ENCODE data around the gene CATSPER4. TPM values are rescaled to one million over a fixed set of nuclear protein-coding genes. Genes with fewer than 3 reads are reported as not detected.

Gene CATSPER4
- total and polyA plus RNA-seq, 2 of the 13 experiments (the other 11 are each of a cell fraction or from before 2014, with no cell fraction given): not detected

DNA sequence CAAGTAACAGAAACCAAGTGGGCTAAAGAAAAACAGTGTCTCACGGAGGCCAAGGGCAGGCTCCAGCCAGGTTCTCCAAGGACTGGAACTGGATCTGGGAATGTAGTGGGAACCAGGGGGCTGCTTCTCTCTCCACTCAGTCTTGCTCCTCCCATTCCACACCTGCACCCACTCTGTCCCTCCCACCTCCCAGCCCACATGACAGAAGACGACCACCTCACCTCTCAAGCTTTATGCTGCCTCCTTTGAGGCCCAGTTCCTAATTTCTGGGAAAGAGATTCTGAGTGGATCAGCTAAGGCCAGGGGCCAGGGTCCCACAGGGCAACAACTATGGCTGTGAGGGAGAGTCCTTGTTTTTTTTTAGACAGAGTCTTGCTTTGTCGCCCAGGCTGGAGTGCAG, 24.8 kb downstream of the CATSPER4 start (continued):
- no peak for TF ChIP-seq ZNF569 (CRISPR knock-in tag; IDR thresholded peaks at IDR 0.05; ENCODE audit: borderline replicate concordance)
- TF ChIP-seq AHDC1 (CRISPR knock-in tag; IDR thresholded peaks at IDR 0.05; ENCODE audit: borderline replicate concordance): no peak
- TF ChIP-seq, protein P1, sequence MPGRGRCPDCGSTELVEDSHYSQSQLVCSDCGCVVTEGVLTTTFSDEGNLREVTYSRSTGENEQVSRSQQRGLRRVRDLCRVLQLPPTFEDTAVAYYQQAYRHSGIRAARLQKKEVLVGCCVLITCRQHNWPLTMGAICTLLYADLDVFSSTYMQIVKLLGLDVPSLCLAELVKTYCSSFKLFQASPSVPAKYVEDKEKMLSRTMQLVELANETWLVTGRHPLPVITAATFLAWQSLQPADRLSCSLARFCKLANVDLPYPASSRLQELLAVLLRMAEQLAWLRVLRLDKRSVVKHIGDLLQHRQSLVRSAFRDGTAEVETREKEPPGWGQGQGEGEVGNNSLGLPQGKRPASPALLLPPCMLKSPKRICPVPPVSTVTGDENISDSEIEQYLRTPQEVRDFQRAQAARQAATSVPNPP (CRISPR knock-in tag; IDR thresholded peaks at IDR 0.05): no peak

GRCh38 chr1:26218906-26219494, 28.6 kb downstream of the CATSPER4 start:
- DNase-seq (ENCODE audit: low spot score): no peak
- Histone ChIP-seq H2AFZ (ENCODE audit: low read length) (no peak overlapping the region), H3K79me2 (ENCODE audit: insufficient read depth, low read length) (no peaks in the 10 kb centered on the region), H3K36me3 (replicated peaks in 1 of 2; ENCODE audit: control insufficient read depth in 1 of 2, insufficient read depth in 2 of 2, low read length in 2 of 2) (no peaks in the 10 kb centered on the region), H3K4me2 (ENCODE audit: low read depth, low read length) (no peak overlapping the region), H3K27ac (ENCODE audit: extremely low read length, insufficient read depth, low read length) (no peak overlapping the region), H3K9me3 (ENCODE audit: low read length) (no peaks in the 10 kb centered on the region), H3K27me3 (ENCODE audit: control insufficient read depth in 1 of 2, insufficient read depth in 2 of 2, low read length in 2 of 2) (peaks cover 0 to 6% of the 10 kb centered on the region in 2 experiments; a peak in 3 of 5 replicates), H3K4me1 (ENCODE audit: insufficient read depth, low read length) (peaks cover 11% of the 10 kb centered on the region), H3K9ac (ENCODE audit: insufficient read depth, low read depth, low read length) (no peak overlapping the region), H3K4me3 (replicated peaks in 1 of 3; ENCODE audit: insufficient read depth in 1 of 3, low read depth in 2 of 3, low read length in 3 of 3) (no peak overlapping the region), H4K20me1 (ENCODE audit: insufficient read depth, low read length) (no peaks in the 10 kb centered on the region)
- in situ Hi-C loops (cut with HindIII; ENCODE audit: extremely low pct_ligation_motif_present, low pct_unique_long_range_greater_than_20kb) (no loop called here), intact Hi-C loops (cut with micrococcal nuclease; ENCODE audit: unreplicated experiment) (no loop called here)
- no peak for FAIRE-seq
- ChIA-PET POLR2A (no interaction called here), CTCF (ENCODE audit: low intra/inter-chr PET ratio, low total read pairs) (no interaction called here)
- no peak for ATAC-seq
- 66% methylated on average over 5 of the region's 11 CpGs for WGBS (ENCODE audit: low lambda C conversion rate)
- BruUV-seq (replicated peaks): no TSS peak
- TF ChIP-seq, protein P1 (CRISPR knock-in tag; IDR thresholded peaks at IDR 0.05): no peak
- TF ChIP-seq KDM4B (CRISPR knock-in tag; IDR thresholded peaks at IDR 0.05) (no peak), ZNF781 (CRISPR knock-in tag; IDR thresholded peaks at IDR 0.05; ENCODE audit: borderline replicate concordance, not compliant biosample characterization) (no peak), ZNF275 (CRISPR knock-in tag; IDR thresholded peaks at IDR 0.05; ENCODE audit: borderline replicate concordance) (no peak)
